ENCODE data around the gene PRDM12. TPM values are rescaled to one million over a fixed set of nuclear protein-coding genes. Genes with fewer than 3 reads are reported as not detected.
A peak's percentile ranks its signal among the peaks of the same experiment; 100 is the strongest.

Gene PRDM12
- polyA plus RNA-seq, 1 of the 3 experiments (the other 2 are of a cell fraction): 0.08 TPM

GRCh38 chr9:130663977-130664250 lies 480 bp upstream of the PRDM12 start:
- Histone ChIP-seq H3K4me1 (ENCODE audit: control insufficient read depth in 1 of 2, insufficient read depth in 2 of 2, low read depth in 1 of 2, low read length in 1 of 2) (peaks cover 0 to 3% of the 10 kb centered on the region in 2 experiments; a peak in 1 of 4 replicates), H2AFZ (ENCODE audit: low read depth) (no peak overlapping the region), H3K4me2 (no peak overlapping the region), H4K20me1 (ENCODE audit: insufficient read depth) (peaks cover 8% of the 10 kb centered on the region; the same call in 1 of the 2 replicates), H3K27ac (ENCODE audit: low read depth in 2 of 2, low read length in 1 of 2) (no peak overlapping the region), H3K36me3 (replicated peaks in 1 of 2; ENCODE audit: control insufficient read depth in 1 of 2, insufficient read depth in 2 of 2, low read length in 1 of 2) (no peaks in the 10 kb centered on the region), H3K9me3 (no peaks in the 10 kb centered on the region), H3K79me2 (ENCODE audit: insufficient read depth) (no peaks in the 10 kb centered on the region), H3K4me3 (ENCODE audit: low read depth in 2 of 2, low read length in 1 of 2) (no peak overlapping the region), H3F3A (replicated peaks; ENCODE audit: insufficient read depth) (no peaks in the 10 kb centered on the region), H3K9me2 (no peaks in the 10 kb centered on the region), H3K9ac (no peak overlapping the region), H3K27me3 (ENCODE audit: insufficient read depth) (peaks cover 82% of the 10 kb centered on the region)
- ChIA-PET POLR2A (no interaction called here), CTCF (interaction anchor here (1.2 to 2.0 kb wide), 3 partner anchors 19 to 203 kb away, joined by 5 to 13 read pairs (median 6); no protein-coding TSS in a partner anchor)
- 2% methylated on average over 17 of the region's 19 CpGs for WGBS (ENCODE audit: low lambda C conversion rate)
- DNase-seq: no peak
- TF ChIP-seq POLR2AphosphoS5 (IDR thresholded peaks at IDR 0.05; ENCODE audit: low read depth, low read length): no peak
- TF ChIP-seq SMC3 (IDR thresholded peaks at IDR 0.05; ENCODE audit: low read depth, low read length): no peak
- no peak for TF ChIP-seq FOXJ3 (CRISPR knock-in tag; IDR thresholded peaks at IDR 0.05)
- TF ChIP-seq NFIC (IDR thresholded peaks at IDR 0.05; ENCODE audit: borderline replicate concordance): no peak
- TF ChIP-seq JUND (IDR thresholded peaks at IDR 0.05): no peak

DNA sequence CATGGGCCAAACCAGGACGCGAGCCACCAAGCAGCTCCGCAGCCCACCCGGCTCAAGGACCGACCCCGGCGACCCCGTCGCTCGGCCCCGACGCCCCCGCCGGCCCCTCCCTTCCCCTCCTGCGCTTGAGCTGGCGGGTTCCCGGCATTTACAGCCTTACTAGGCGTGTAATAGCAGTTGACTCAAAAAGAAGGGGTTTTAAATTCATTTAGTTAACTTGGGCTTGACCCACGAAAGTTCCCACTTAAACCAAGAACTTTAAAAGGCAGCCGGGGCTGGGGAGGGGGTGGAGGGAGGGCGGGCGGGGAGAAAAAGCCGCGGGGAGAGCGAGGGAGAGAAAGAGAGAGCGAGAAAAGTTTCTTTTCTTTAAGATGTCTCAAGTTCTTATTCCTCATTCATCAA lies 636 bp downstream of the PRDM12 start:
- Histone ChIP-seq H3F3A (replicated peaks; ENCODE audit: insufficient read depth) (no peaks in the 10 kb centered on the region), H2AFZ (ENCODE audit: low read depth) (no peak overlapping the region), H3K4me1 (ENCODE audit: control insufficient read depth in 1 of 2, insufficient read depth in 2 of 2, low read depth in 1 of 2, low read length in 1 of 2) (peaks cover 0 to 3% of the 10 kb centered on the region in 2 experiments; a peak in 1 of 4 replicates), H3K4me3 (ENCODE audit: low read depth in 2 of 2, low read length in 1 of 2) (no peak overlapping the region), H3K4me2 (no peak overlapping the region), H3K27me3 (ENCODE audit: insufficient read depth) (peaks cover 72% of the 10 kb centered on the region), H4K20me1 (ENCODE audit: insufficient read depth) (peaks cover 8% of the 10 kb centered on the region; the same call in 1 of the 2 replicates), H3K9me2 (no peaks in the 10 kb centered on the region), H3K27ac (ENCODE audit: low read depth in 2 of 2, low read length in 1 of 2) (no peak overlapping the region), H3K9me3 (no peaks in the 10 kb centered on the region), H3K36me3 (replicated peaks in 1 of 2; ENCODE audit: control insufficient read depth in 1 of 2, insufficient read depth in 2 of 2, low read length in 1 of 2) (no peaks in the 10 kb centered on the region), H3K9ac (no peak overlapping the region), H3K79me2 (ENCODE audit: insufficient read depth) (no peaks in the 10 kb centered on the region)
- TF ChIP-seq RAD21 (IDR thresholded peaks at IDR 0.05; ENCODE audit: low read length): no peak
- TF ChIP-seq NRF1 (IDR thresholded peaks at IDR 0.05; ENCODE audit: low read depth, low read length): no peak
- no peak for DNase-seq
- 5% methylated on average over 22 of the region's 26 CpGs for WGBS (ENCODE audit: low lambda C conversion rate)
- ChIA-PET CTCF (interaction anchor here (1.0 to 1.7 kb wide), 4 partner anchors 18 to 344 kb away, joined by 3 to 12 read pairs (median 7); partner anchors contain the start of gene LAMC3), POLR2A (no interaction called here)

- ChIA-PET CTCF (interaction anchor here (1.0 to 1.7 kb wide), 3 partner anchors 17 to 343 kb away, joined by 3 to 12 read pairs (median 8); partner anchors contain the start of gene LAMC3), POLR2A (no interaction called here)
- Histone ChIP-seq H2AFZ (ENCODE audit: low read depth) (no peak overlapping the region), H3K4me2 (no peak overlapping the region), H3K36me3 (replicated peaks in 1 of 2; ENCODE audit: control insufficient read depth in 1 of 2, insufficient read depth in 2 of 2, low read length in 1 of 2) (no peaks in the 10 kb centered on the region), H3K9me3 (no peaks in the 10 kb centered on the region), H3K9me2 (no peaks in the 10 kb centered on the region), H4K20me1 (ENCODE audit: insufficient read depth) (peaks cover 8% of the 10 kb centered on the region; the same call in 1 of the 2 replicates), H3K27ac (ENCODE audit: low read depth in 2 of 2, low read length in 1 of 2) (no peak overlapping the region), H3K27me3 (ENCODE audit: insufficient read depth) (peaks cover 67% of the 10 kb centered on the region), H3K4me1 (ENCODE audit: control insufficient read depth in 1 of 2, insufficient read depth in 2 of 2, low read depth in 1 of 2, low read length in 1 of 2) (peaks cover 0 to 3% of the 10 kb centered on the region in 2 experiments; a peak in 1 of 4 replicates), H3K9ac (no peak overlapping the region), H3K79me2 (ENCODE audit: insufficient read depth) (no peaks in the 10 kb centered on the region), H3F3A (replicated peaks; ENCODE audit: insufficient read depth) (no peaks in the 10 kb centered on the region), H3K4me3 (ENCODE audit: low read depth in 2 of 2, low read length in 1 of 2) (no peak overlapping the region)
- DNase-seq: peak; percentile 54
- 19% methylated on average over 29 of the region's 61 CpGs for WGBS (ENCODE audit: low lambda C conversion rate)
- no peak for TF ChIP-seq MXI1 (IDR thresholded peaks at IDR 0.05; ENCODE audit: low read depth, low read length)
- peak; percentile 91 for TF ChIP-seq EZH2phosphoT487 (IDR thresholded peaks at IDR 0.05; ENCODE audit: borderline replicate concordance, low read depth)
- TF ChIP-seq RCOR1 (IDR thresholded peaks at IDR 0.05; ENCODE audit: low read length): no peak
- TF ChIP-seq GATA2 (CRISPR knock-in tag; IDR thresholded peaks at IDR 0.05): no peak
- no peak for TF ChIP-seq FOXJ3 (CRISPR knock-in tag; IDR thresholded peaks at IDR 0.05)
- TF ChIP-seq EP300 (IDR thresholded peaks at IDR 0.05; ENCODE audit: borderline replicate concordance in 1 of 2, low read depth in 1 of 2, low read length in 1 of 2): no peak
- no peak for TF ChIP-seq CHD2 (IDR thresholded peaks at IDR 0.05; ENCODE audit: low read length, partially characterized antibody)
- TF ChIP-seq, protein P1, sequence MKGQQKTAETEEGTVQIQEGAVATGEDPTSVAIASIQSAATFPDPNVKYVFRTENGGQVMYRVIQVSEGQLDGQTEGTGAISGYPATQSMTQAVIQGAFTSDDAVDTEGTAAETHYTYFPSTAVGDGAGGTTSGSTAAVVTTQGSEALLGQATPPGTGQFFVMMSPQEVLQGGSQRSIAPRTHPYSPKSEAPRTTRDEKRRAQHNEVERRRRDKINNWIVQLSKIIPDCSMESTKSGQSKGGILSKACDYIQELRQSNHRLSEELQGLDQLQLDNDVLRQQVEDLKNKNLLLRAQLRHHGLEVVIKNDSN (IDR thresholded peaks at IDR 0.05; ENCODE audit: borderline replicate concordance, low read depth): no peak
Observed at GRCh38 chr9:130665431-130666392, 1.3 kb downstream of the PRDM12 start.

Measured in SK-N-SH (cell line).